ENCODE data around the gene ROBO2.

DNA sequence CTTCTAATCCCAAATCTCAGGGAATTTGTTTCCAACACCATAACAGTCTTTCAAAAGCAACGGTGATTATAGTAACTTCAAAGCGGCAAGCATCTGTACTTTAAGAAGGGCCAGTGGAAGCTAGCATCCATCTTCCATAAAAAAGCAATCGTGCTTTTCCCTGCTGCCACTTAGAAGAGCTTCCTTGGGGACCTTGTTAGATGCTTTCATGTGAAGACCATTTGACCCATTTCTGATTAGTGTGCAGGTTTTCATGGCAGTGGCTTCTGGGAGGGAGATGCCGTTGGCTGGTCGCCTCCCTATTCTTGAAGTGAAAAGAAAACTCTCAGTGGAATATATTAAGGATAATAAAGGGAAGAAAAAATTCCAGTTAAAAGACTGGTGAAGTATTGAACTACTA lies 354.1 kb downstream of the ROBO2 start:
- TF ChIP-seq EP300 (conservative IDR thresholded peaks at IDR 0.05; ENCODE audit: poor library complexity, severe bottlenecking) (no peak), SMC3 (conservative IDR thresholded peaks at IDR 0.05; ENCODE audit: poor library complexity) (no peak), POLR2AphosphoS5 (IDR thresholded peaks at IDR 0.05) (no peak), EZH2 (IDR thresholded peaks at IDR 0.05; ENCODE audit: borderline replicate concordance, insufficient read depth, low read length, poor library complexity, severe bottlenecking) (no peak), TAF1 (IDR thresholded peaks at IDR 0.05; ENCODE audit: low read depth) (no peak), RAD21 (conservative IDR thresholded peaks at IDR 0.05) (no peak), MXI1 (conservative IDR thresholded peaks at IDR 0.05; ENCODE audit: poor library complexity, severe bottlenecking) (no peak)
- TF ChIP-seq, protein P1, sequence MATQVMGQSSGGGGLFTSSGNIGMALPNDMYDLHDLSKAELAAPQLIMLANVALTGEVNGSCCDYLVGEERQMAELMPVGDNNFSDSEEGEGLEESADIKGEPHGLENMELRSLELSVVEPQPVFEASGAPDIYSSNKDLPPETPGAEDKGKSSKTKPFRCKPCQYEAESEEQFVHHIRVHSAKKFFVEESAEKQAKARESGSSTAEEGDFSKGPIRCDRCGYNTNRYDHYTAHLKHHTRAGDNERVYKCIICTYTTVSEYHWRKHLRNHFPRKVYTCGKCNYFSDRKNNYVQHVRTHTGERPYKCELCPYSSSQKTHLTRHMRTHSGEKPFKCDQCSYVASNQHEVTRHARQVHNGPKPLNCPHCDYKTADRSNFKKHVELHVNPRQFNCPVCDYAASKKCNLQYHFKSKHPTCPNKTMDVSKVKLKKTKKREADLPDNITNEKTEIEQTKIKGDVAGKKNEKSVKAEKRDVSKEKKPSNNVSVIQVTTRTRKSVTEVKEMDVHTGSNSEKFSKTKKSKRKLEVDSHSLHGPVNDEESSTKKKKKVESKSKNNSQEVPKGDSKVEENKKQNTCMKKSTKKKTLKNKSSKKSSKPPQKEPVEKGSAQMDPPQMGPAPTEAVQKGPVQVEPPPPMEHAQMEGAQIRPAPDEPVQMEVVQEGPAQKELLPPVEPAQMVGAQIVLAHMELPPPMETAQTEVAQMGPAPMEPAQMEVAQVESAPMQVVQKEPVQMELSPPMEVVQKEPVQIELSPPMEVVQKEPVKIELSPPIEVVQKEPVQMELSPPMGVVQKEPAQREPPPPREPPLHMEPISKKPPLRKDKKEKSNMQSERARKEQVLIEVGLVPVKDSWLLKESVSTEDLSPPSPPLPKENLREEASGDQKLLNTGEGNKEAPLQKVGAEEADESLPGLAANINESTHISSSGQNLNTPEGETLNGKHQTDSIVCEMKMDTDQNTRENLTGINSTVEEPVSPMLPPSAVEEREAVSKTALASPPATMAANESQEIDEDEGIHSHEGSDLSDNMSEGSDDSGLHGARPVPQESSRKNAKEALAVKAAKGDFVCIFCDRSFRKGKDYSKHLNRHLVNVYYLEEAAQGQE (IDR thresholded peaks at IDR 0.05; ENCODE audit: borderline replicate concordance) = no peak
- TF ChIP-seq, protein P2, sequence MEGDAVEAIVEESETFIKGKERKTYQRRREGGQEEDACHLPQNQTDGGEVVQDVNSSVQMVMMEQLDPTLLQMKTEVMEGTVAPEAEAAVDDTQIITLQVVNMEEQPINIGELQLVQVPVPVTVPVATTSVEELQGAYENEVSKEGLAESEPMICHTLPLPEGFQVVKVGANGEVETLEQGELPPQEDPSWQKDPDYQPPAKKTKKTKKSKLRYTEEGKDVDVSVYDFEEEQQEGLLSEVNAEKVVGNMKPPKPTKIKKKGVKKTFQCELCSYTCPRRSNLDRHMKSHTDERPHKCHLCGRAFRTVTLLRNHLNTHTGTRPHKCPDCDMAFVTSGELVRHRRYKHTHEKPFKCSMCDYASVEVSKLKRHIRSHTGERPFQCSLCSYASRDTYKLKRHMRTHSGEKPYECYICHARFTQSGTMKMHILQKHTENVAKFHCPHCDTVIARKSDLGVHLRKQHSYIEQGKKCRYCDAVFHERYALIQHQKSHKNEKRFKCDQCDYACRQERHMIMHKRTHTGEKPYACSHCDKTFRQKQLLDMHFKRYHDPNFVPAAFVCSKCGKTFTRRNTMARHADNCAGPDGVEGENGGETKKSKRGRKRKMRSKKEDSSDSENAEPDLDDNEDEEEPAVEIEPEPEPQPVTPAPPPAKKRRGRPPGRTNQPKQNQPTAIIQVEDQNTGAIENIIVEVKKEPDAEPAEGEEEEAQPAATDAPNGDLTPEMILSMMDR (IDR thresholded peaks at IDR 0.05; ENCODE audit: poor library complexity, severe bottlenecking) = no peak
